Measurements from ENCODE around the gene FRK.

Gene FRK

DNA sequence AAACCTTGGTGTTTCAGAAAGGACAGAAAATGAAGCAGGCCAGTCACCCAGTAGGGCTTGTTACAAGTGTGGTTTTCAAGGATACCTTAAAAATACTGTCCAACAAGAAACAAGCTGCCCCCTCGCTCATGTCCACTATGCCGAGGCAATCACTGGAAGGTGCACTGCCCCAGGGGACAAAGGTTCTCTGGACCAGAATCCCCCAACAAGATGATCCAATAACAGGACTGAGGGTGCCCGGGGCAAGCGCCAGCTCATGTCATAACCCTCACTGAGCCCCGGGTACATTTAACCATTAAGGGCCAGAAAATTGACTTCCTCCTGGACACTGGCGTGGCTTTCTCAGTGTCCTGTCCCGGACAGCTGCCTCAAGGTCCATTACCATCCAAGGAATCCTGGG lies 33.4 kb upstream of the FRK start:
- no peak overlapping the region for H3K4me3 ChIP-seq (ENCODE audit: control insufficient read depth, low read depth, low read length)
- no peak for TF ChIP-seq CTCF (IDR thresholded peaks at IDR 0.05; ENCODE audit: control insufficient read depth, insufficient read depth, low read depth, low read length, missing control alignments)
- DNase-seq (ENCODE audit: low read depth), result no peak

GRCh38 chr6:116090251-116090650 lies 29.6 kb upstream of the FRK start:
- no peak for TF ChIP-seq CTCF (IDR thresholded peaks at IDR 0.05; ENCODE audit: control insufficient read depth, insufficient read depth, low read depth, low read length, missing control alignments)
- no peak for DNase-seq (ENCODE audit: low read depth)
- no peak overlapping the region for H3K4me3 ChIP-seq (ENCODE audit: control insufficient read depth, low read depth, low read length)

GRCh38 chr6:116088946-116089345 lies 28.3 kb upstream of the FRK start:
- no peak for DNase-seq (ENCODE audit: low read depth)
- TF ChIP-seq CTCF (IDR thresholded peaks at IDR 0.05; ENCODE audit: control insufficient read depth, insufficient read depth, low read depth, low read length, missing control alignments), result no peak
- H3K4me3 ChIP-seq (ENCODE audit: control insufficient read depth, low read depth, low read length), result no peak overlapping the region

DNA sequence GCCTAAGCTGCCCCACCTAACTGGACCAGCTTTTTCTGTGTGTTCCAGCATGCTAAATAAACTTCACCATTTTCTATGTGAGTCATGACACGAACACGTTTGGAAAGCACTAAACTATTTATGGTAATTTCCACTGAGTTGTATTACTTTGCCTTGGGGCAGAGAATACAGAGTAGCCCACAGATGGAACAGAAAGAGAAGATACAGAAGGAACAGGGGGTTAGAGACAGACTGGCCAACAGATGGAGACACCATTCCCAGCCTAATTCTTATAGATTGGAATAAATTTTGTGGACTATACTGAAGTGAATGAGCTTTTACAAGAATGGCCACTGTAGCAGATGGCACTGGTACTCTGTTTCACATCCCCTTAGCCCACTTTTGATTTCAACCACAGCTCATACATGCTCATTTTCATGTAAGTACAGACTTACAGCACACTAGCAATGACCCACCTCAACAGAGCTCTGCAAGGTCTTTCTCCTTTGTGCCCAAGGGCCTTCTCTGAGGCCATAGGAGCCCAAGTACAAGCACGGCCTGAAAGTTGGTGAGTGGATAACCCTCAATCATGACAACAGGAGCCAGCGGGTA lies 26.8 kb upstream of the FRK start:
- peak; percentile 34 for DNase-seq (ENCODE audit: low read depth)
- TF ChIP-seq CTCF (IDR thresholded peaks at IDR 0.05; ENCODE audit: control insufficient read depth, insufficient read depth, low read depth, low read length, missing control alignments), result peak; percentile 33
- H3K4me3 ChIP-seq (ENCODE audit: control insufficient read depth, low read depth, low read length), result no peak overlapping the region

DNA sequence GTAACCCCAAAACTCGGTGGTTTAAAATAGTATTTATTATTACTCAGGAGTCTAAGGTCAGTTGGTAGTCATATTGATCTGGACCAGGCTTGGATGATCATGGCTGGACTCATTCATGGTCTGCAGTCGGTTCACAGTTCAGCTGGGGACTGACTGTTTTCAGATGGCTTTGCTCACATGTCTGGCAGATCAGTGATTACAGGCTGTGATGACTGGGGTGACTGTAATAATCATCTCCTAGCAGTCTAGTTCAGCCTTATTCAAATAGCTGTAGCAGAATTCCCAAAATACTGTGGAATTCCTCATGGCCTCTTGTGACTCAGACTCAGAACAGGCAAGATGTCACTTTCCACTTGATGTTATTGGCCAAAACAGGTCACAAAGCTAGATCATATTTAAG lies 23.6 kb upstream of the FRK start:
- no peak for DNase-seq (ENCODE audit: low read depth)
- TF ChIP-seq CTCF (IDR thresholded peaks at IDR 0.05; ENCODE audit: control insufficient read depth, insufficient read depth, low read depth, low read length, missing control alignments), result no peak
- no peak overlapping the region for H3K4me3 ChIP-seq (ENCODE audit: control insufficient read depth, low read depth, low read length)

DNA sequence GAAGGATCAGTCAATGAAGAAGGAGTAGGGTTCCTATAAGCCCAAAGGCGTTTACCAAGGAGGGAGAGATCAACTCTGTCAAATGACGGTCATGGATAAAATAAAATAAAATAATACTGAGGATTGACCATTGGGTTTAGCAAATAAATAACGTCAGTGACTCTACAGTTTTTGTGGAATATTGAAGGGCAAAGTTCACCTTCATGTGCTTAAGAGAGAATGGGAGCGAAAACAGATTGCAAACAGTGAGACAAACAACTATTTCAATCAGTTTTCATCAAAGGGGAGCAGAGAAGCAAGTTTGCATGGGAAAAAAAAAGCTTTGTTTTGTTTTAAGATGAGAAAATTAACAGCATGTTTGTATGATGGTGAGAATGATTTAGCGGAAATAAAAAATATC lies 22.4 kb upstream of the FRK start:
- no peak overlapping the region for H3K4me3 ChIP-seq (ENCODE audit: control insufficient read depth, low read depth, low read length)
- DNase-seq (ENCODE audit: low read depth), result no peak
- no peak for TF ChIP-seq CTCF (IDR thresholded peaks at IDR 0.05; ENCODE audit: control insufficient read depth, insufficient read depth, low read depth, low read length, missing control alignments)

DNA sequence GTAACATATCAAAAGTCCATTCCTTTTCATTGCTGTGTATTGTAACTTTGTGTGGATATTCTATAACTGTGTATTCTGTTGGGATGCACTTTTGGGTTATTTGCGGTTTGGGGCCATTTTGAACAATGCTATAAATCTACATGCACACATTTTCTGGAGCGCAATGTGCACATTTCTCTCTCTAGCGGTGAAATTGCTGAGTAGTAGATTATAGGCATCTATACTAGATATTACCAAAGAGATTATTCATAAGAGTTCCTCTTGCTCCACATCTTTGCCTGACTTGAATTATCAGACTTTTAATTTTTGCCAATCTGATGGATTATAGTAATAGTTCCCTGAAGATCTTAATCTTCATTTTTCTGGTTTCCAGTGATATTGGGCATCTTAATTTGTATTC lies 18.3 kb upstream of the FRK start:
- no peak for TF ChIP-seq CTCF (IDR thresholded peaks at IDR 0.05; ENCODE audit: control insufficient read depth, insufficient read depth, low read depth, low read length, missing control alignments)
- no peak overlapping the region for H3K4me3 ChIP-seq (ENCODE audit: control insufficient read depth, low read depth, low read length)
- no peak for DNase-seq (ENCODE audit: low read depth)
